Kasumi-1 (cell line): Measurements from ENCODE around the gene NFS1.
"Not testable (repeated sequence)": the region's sequence is repeated elsewhere in the genome, so short reads cannot be mapped to it uniquely, and the experiment has no call there.

Experiments used
- DNase-seq, 2 experiments: peaks; one replicate each; lab custom pipeline; 2025; lab: John Stamatoyannopoulos, UW

Gene NFS1

DNA sequence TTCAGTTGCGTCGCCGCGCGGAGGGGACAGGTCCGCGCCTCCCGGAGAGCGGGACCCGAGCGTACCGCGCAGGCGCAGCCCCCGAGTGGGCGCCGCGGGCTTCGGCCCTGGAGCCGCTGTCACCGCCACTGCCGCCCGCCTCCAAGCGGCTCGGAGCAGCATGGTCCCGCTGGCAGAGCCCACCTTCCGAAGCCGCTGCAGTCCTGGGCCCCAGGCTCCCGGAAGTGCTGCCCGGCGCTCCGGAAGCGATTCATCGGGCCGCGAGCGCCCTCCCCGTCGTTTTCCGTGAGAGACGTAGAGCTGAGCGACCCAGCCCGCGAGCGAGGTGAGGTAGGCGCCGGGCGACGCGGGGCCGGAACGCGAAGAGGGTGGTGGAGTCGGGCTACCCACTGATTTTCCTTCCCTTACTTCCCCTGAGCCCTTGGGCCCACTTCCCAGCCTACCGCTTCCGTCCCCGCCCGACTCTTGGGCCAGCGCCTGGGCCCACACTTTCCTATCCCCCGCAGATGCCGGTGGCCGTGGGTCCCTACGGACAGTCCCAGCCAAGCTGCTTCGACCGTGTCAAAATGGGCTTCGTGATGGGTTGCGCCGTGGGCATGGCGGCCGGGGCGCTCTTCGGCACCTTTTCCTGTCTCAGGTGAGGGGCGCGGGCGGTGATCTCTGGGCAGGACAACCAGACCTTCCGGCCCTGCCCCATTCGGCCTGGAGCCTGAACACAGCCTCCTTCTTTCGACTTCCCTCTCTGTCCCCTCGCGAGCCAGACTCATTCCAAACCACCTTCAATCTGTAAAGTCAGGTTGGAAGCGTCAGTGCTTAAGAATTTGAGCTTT, at the start of gene NFS1, which contains the start of gene ROMO1:
Gene NFS1 (minus strand): TSS at position 226 of the 830 bp plus-strand sequence. CDS start 64 bp downstream, at position 162.
Gene ROMO1 (plus strand): TSS at position 279 of the 830 bp plus-strand sequence. CDS start 228 bp downstream, at position 507.
- peak; percentile 80 to 85 for DNase-seq

- not testable (repeated sequence) for DNase-seq
Observed at GRCh38 chr20:35744492-35744841, 45.3 kb upstream of the NFS1 start.

DNA sequence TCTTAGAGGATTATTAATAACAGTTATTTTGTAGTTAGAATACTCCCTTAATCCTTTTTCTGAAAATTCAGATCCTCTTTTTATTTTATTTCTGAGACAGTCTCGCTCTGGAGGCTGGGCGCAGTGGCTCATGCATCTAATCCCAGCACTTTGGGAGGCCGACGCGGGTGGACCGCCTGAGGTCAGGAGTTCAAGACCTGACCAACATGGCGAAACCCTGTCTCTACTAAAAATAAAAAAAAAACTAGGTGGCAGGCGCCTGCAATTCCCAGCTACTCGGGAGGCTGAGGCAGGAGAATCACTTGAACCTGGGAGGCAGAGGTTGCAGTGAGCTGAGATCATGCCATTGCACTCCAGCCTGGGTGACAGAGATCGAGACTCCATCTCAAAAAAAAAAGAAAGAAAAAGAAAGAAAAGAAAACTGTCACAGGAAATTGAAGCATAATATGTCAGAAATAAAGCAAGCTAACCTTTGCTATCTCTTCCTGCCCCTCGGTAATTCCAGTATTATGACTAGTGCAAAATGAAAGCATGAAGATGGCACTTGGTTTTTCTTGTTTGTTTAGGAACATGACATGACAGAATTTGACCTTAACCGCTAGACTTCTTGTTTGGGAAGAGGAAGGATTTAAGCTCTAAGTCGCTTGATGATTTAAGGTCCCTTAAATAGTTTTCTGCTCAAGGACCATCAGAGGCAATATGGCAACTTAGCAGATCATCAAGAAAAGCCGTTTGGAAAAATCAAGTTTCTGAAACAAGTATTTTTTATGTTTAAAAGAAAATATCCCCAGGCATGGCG, 44.7 kb upstream of the NFS1 start:
- DNase-seq: peak in 1 of 2 experiments; percentile 12

DNA sequence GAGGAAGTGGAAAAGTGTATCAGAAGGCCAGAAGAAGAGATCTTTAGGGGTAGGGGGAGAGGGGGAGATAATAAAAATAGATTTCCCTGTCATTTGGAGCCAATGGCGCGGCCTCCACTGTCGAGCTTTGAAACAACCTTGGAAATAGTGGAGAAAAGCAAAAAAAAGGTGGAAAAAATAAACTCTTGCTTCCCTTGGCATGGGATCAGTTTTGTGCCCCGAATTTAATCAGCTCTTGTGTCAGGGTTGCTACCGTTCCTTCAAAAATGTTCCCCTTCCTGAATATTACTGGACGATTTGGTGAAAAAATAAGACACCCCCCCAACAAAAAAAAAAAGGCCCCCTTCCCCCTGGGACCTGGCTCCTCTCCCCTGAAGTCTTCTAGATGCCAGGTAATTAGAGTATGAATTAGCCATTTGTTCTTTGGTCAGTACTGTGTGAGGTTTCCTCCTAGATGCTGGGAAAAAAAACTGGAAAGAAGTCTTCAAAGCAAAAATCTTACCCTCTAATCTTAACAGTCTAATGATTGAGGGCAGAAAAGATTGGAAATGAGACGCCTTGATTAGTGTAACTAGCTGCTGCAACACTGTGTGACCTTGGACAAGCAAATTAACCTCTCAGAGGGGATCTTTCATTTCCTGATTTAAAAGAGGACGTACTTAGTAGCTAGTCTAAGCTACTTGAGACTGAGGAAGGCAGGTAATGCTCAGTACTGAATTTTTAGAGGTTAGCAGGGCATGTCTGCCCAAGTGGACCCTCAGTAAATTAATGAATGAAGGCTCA, 43.8 kb upstream of the NFS1 start:
- peak; percentile 65 to 71 for DNase-seq

GRCh38 chr20:35741892-35742740, 43.0 kb upstream of the NFS1 start, which contains the start of gene RBM39:
RBM39 (minus strand) TSS chr20:35742260; CDS start chr20:35740874, 1,386 bp downstream.
- DNase-seq: peak; percentile 99

DNA sequence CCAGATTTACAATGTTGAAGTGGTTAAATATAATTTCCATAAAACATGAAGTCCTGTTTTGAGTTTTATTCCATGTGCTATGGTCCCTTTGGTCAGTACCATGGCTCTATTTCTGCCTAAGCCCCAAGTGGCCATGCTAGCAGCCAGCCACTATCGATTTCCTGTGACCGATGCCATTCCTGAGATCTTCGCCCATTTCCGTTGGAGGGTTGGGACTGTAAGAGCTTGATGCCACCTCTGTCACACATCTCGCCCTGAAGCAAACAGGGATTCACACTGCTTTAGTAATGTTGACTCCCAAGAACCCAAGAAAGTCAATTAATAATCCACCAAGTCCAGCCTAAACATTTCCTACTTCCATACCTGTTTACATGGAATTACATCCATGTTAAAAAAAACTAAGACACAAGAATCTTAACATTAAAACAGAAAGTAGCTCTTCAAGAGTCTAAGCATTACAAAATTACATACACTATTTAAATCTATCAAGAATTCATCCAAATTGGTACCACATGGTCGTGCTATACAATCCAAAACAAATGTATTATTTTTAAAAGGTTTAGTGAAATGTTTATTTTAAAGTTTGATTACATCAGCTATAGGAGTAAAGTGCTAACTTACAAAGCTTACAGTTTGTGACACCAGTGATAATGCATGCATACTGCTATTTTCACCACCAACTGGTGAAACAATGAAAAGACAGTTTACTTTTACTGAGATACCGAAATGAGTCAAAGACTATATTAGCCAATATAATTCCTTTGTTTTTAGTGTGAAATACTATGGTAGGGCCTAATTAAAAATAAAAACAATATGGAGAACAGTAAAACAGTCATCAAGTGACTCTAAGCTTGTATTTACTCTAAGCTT, 40.4 kb upstream of the NFS1 start:
- peak; percentile 56 to 61 for DNase-seq

DNA sequence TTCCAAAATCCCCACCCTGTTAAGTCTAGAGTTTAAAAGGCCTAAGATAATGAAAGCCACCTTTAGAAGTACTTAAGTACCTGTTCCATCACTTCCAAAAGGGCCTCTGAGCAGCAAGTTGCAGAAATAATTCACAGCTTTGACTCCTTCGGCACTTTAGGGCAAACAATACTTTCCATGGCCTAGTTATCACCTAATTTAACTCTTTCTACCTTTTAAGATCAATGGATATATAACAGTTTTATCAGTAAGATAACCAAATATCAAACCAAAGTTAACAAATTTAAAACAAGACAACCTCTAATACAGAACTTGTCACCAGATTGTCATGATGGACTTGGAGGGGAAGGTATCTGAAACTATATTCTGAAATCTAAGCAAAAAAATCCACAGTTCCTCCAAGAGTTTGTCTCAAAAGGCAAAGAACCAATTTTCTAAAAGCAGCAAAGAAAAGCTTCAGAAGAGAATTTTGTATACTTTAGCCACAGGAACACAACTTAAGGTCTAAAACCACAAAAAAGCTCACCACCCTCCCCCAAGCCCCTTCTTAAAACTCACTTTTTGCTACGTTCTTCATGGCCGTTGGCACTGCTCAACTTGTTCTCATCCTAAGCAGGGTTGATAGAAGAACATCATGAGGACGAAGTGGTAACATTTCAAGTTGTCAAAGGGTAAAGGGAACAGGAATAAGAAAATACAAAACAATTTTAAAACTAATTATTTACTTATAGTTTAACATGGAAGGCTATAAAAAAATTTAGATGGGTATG, 39.4 kb upstream of the NFS1 start:
- no peak for DNase-seq

- DNase-seq: no peak
Observed at GRCh38 chr20:35737865-35738333, 38.7 kb upstream of the NFS1 start.

- DNase-seq: no peak
Observed at GRCh38 chr20:35735826-35736470, 36.8 kb upstream of the NFS1 start.

DNA sequence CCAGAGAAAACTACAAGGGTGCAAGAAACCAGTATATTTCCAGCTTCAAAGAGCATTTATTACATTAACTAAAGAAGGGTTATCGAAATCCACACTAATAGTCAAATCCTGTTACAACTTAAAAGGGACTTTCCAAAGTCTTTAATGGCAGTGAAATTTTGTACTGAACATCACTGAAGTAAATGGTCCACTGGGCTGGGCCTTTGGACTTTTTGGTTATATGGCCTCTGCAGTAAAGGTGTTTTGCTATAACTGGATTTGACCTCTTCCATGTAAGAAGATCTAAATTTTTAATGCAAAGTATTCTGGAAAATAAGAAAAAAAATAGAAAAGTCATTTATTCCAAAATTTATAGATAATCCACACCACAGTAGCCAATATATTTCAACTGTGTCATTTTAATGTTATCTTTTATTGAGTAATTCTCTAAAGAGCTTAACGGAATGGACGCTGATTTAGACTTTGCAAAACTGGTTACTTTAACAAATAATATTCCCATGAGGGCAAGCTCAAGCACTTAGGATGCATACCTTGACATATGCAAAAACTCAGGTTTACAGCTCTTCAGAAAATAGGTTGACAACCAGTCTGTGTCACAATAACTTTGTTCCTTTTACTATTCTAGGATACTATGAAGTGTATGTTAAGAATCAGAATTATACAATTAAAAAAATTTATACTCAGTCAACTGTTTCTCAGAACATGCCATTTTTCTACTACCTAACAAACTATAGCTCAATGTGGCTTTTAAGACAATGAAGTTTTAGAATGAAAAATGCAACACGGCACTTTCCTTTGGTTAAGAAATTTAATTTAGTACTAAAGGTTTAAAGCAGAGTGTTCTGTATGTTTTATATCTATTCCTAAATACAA, 35.9 kb upstream of the NFS1 start:
- DNase-seq: no peak

GRCh38 chr20:35734374-35734773, 35.2 kb upstream of the NFS1 start:
- no peak for DNase-seq

DNA sequence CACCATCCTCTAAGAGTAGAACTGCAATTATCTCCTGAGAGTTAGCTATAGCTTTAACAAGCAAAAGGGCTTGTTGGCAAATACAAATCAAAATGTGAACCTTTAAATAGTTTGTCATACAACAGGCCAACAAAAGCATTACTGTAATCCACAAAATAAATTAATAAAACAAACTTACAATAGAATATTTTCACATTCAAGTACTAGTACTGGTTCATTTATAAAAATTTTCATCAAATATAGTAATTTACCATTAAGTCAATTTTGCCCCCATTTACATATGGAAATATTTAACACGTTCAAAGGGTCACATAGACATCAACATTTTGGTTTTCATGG, 33.5 kb upstream of the NFS1 start:
- DNase-seq: no peak

GRCh38 chr20:35731862-35732643, 32.9 kb upstream of the NFS1 start:
- DNase-seq: no peak

GRCh38 chr20:35731469-35731788, 32.3 kb upstream of the NFS1 start:
- no peak for DNase-seq

DNA sequence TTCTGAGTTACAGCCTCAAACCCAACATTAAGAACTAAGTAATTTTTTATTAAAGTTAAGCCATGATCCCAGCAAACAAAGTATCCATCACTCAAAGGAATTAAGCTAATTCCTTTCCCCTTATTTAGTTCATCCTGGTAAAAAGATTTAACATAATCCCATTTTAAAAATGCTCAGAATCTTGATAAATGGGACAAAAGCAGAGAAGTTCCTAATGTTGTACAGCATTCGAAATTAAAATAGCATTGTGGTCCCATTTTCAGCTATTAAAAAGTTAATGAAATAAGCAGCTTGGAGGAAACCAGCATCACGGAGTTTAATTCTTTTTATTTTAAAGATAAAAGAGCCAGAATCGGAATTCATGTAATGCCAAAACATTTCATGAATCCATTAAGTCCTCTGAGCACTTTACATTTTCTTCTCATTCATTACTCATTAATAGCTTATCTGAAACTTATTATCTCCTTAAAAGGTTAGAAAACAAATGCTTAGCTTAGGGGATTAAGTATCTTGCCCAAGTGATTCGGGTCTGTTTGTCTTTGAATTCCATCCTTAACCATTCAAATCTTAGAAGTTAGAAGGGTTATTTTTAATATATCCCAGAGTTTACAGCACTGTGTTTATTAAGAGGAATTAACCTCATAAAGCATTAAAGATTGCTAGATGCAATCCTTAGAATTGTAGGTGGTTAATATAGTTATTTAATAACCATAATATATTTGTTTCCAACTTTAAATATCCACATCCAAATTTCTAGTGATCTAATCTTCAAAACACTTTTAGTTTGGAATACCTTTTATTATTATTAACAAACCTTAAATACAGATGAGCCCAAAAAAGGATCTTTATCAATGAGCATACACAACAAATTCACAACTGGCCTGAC, 31.7 kb upstream of the NFS1 start:
- no peak for DNase-seq
